Adrenal gland (tissue), 12 donors: ENCODE results near the gene SYT7. TPM values are rescaled to one million over a fixed set of nuclear protein-coding genes. Genes with fewer than 3 reads are reported as not detected.

Experiments
- DNase-seq, 7 donors: peaks; one replicate each; pipeline ENCODE4 v3.0.0-alpha.2; 2019 to 2020
- H3K27ac ChIP-seq, 5 donors: fragments of 200-600 bp; sonication (generic) in 4 of 5; 1 replicate in 3 of 5; 2 replicates in 2 of 5; pipeline versions ENCODE4 v1.5.1 to v1.8.0; 2016 to 2020; ENCODE audit warnings: mild to moderate bottlenecking in 1 of 5
- H3K27me3 ChIP-seq: fragments of 200-600 bp; 2 replicates; pipeline ENCODE4 v1.8.0; 2021
- H3K36me3 ChIP-seq, 2 donors: fragments of 200-600 bp; replicated peaks in 1 of 2; 1 replicate in 1 of 2; 2 replicates in 1 of 2; pipeline versions ENCODE4 v1.5.1 to v1.8.0; 2018 to 2022
- H3K4me1 ChIP-seq, 2 donors: fragments of 200-600 bp; replicated peaks in 1 of 2; 1 replicate in 1 of 2; 2 replicates in 1 of 2; pipeline versions ENCODE4 v1.5.1 to v1.8.0; 2018 to 2021
- H3K4me3 ChIP-seq, 4 donors: fragments of 200-600 bp; sonication (generic) in 3 of 4; one replicate each; pipeline ENCODE4 v1.5.1; 2016 to 2018
- H3K9me3 ChIP-seq, 3 donors: fragments of 200-600 bp; sonication (generic) in 1 of 3; replicated peaks in 1 of 3; 1 replicate in 2 of 3; 2 replicates in 1 of 3; pipeline versions ENCODE4 v1.5.1 to v1.8.0; 2016 to 2021
- CTCF ChIP-seq, 6 experiments: fragments of 450-650 bp in 4 of 6; fragments of 200-600 bp in 2 of 6; sonication (generic) in 1 of 6; IDR thresholded peaks; 1 replicate in 5 of 6; 2 replicates in 1 of 6; pipeline versions ENCODE4 v1.5.1 to v1.8.0; 2016 to 2021; ENCODE audit warnings: antibody characterized with exemption in 6 of 6, mild to moderate bottlenecking in 2 of 6, moderate library complexity in 1 of 6
- POLR2A ChIP-seq, 2 donors: fragments of 450-650 bp; IDR thresholded peaks; one replicate each; pipeline ENCODE4 v1.6.1; 2017; ENCODE audit warnings: antibody characterized with exemption in 2 of 2, mild to moderate bottlenecking in 2 of 2, moderate library complexity in 1 of 2
- WGBS, 4 donors: extraction: QIAGEN DNeasy Blood & Tissue Kit in 2 of 4; methylation state at CpG; one replicate each; pipeline versions ENCODE4 v1.1.5 to v1.1.7; 2013 to 2017; 5-methylcytosine and 5-hydroxymethylcytosine counted together
- intact Hi-C, 2 donors: fragments of 100-400 bp; cut with DNase I; formaldehyde crosslinking; loops; one replicate each; pipeline versions ENCODE4 v1.14.1 to v1.15.0; 2022 to 2023
- polyA plus RNA-seq, 3 donors: library from polyadenylated mRNA; stranded (reverse); fragments of 200-250 nt in 2 of 3; fragments of 350-450 nt in 1 of 3; fragmentation: Illumina TruSeq in 1 of 3; extraction: RNeasy Lipid Tissue Mini Kit (QIAGEN cat#74804) in 1 of 3; gene quantifications; one replicate each; pipeline ENCODE4 v1.2.3, GENCODE V29; 2013 to 2014
- total RNA-seq, 9 donors: library from RNA; depleted of rRNA in 4 of 9; stranded (reverse); fragments of >200 nt in 4 of 9; fragments of 120-200 nt in 1 of 9; fragmentation: NEBNext Ultra II Directional in 1 of 9; extraction: Animal tissue kit (Norgen Biotek cat#: 25700) in 1 of 9; gene quantifications; one replicate each; pipeline versions ENCODE4 v1.1.0 to v1.2.4, GENCODE V29; 2013 to 2023
- donor health status: healthy with polysubstance abuse.
- donor health status: Bipolar disorder and iron deficiency.
- donor health status: DM: yes; HTN: yes; CAD: no.
- donor health status: DM: no; HTN: no; CAD: no.
- donor health status: DM: no; HTN: no; CAD: no.
- donor health status: DM: yes; HTN: yes; CAD: no.

SYT7 gene
- total and polyA plus RNA-seq, 12 donors, result 0.09 to 6.8 (median 1.3) TPM; not detected in 1

GRCh38 chr11:61579676-61580270 lies 1.1 kb downstream of the SYT7 start:
- Histone ChIP-seq H3K9me3 (no peaks in the 10 kb centered on the region), H3K4me1 (peaks cover 5 to 9% of the 10 kb centered on the region in 2 donors), H3K27ac (peak overlapping the region in 1 of 5 donors; percentile 5), H3K36me3 (no peaks in the 10 kb centered on the region), H3K4me3 (no peak overlapping the region), H3K27me3 (peaks cover 5% of the 10 kb centered on the region)
- DNase-seq, result no peak
- 25 to 48% (median 42%) methylated on average over 10 to 14 of the region's 14 CpGs for WGBS, 4 donors
- intact Hi-C loops, result no loop called here
- TF ChIP-seq POLR2A (IDR thresholded peaks at IDR 0.05) (no peak), CTCF (IDR thresholded peaks at IDR 0.05) (no peak)

- no peak for DNase-seq
- Histone ChIP-seq H3K27ac (peak overlapping the region in 1 of 5 donors; percentile 5), H3K4me3 (no peak overlapping the region), H3K27me3 (peaks cover 5% of the 10 kb centered on the region), H3K9me3 (no peaks in the 10 kb centered on the region), H3K36me3 (no peaks in the 10 kb centered on the region), H3K4me1 (peaks cover 5 to 9% of the 10 kb centered on the region in 2 donors)
- TF ChIP-seq CTCF (IDR thresholded peaks at IDR 0.05) (no peak), POLR2A (IDR thresholded peaks at IDR 0.05) (no peak)
- intact Hi-C loops, result no loop called here
- 70 to 82% (median 80%) methylated on average over 11 to 15 of the region's 15 CpGs for WGBS, 4 donors
Measured at GRCh38 chr11:61578819-61579675, 1.8 kb downstream of the SYT7 start.

GRCh38 chr11:61577383-61578118 lies 3.3 kb downstream of the SYT7 start:
- intact Hi-C loops, result no loop called here
- H3K36me3 ChIP-seq, result no peaks in the 10 kb centered on the region
- H3K4me3 ChIP-seq, result no peak overlapping the region
- TF ChIP-seq POLR2A (IDR thresholded peaks at IDR 0.05), result no peak
- TF ChIP-seq CTCF (IDR thresholded peaks at IDR 0.05), result peak in 3 of 6 experiments; percentile 15 to 19 (median 17)
- no peaks in the 10 kb centered on the region for H3K9me3 ChIP-seq
- peaks cover 5% of the 10 kb centered on the region for H3K27me3 ChIP-seq
- H3K27ac ChIP-seq, result no peak overlapping the region
- 51 to 68% (median 57%) methylated on average over 6 to 7 of the region's 7 CpGs for WGBS, 4 donors
- H3K4me1 ChIP-seq, result peaks cover 5 to 9% of the 10 kb centered on the region in 2 donors
- peak in 2 of 7 donors; percentile 21 to 31 for DNase-seq
